Measurements from ENCODE around the gene FGF2.

Gene FGF2

GRCh38 chr4:122876456-122876855 lies 49.8 kb downstream of the FGF2 start:
- Histone ChIP-seq H3K79me2 (ENCODE audit: control insufficient read depth, low read length) (no peaks in the 10 kb centered on the region), H3F3A (ENCODE audit: control insufficient read depth, insufficient read depth) (no peaks in the 10 kb centered on the region)
- no peak for TF ChIP-seq CTCF (IDR thresholded peaks at IDR 0.05; ENCODE audit: low read depth, low read length, poor library complexity, severe bottlenecking)

GRCh38 chr4:122879001-122879400 lies 52.4 kb downstream of the FGF2 start:
- Histone ChIP-seq H3K9me3 (ENCODE audit: control insufficient read depth, insufficient read depth, low read length) (no peaks in the 10 kb centered on the region), H3K27ac (ENCODE audit: low read depth, low read length) (no peak overlapping the region), H3K4me1 (ENCODE audit: control insufficient read depth, low read length) (no peaks in the 10 kb centered on the region), H3K27me3 (ENCODE audit: control insufficient read depth, low read length) (no peaks in the 10 kb centered on the region), H3F3A (ENCODE audit: control insufficient read depth, insufficient read depth) (no peaks in the 10 kb centered on the region), H3K4me2 (ENCODE audit: low read length) (no peak overlapping the region), H3K79me2 (ENCODE audit: control insufficient read depth, low read length) (no peaks in the 10 kb centered on the region), H3K36me3 (ENCODE audit: control insufficient read depth, low read length) (no peaks in the 10 kb centered on the region), H4K20me1 (ENCODE audit: control insufficient read depth, insufficient read depth, low read depth, low read length) (no peaks in the 10 kb centered on the region), H3K4me3 (ENCODE audit: low read length) (no peak overlapping the region), H3K9me2 (replicated peaks; ENCODE audit: control insufficient read depth, low read length) (no peaks in the 10 kb centered on the region; the same call in 1 of the 2 replicates)
- TF ChIP-seq EZH2phosphoT487 (IDR thresholded peaks at IDR 0.05; ENCODE audit: borderline replicate concordance, low read length): no peak
- no peak for TF ChIP-seq CTCF (IDR thresholded peaks at IDR 0.05; ENCODE audit: low read depth, low read length, poor library complexity, severe bottlenecking)

More at GRCh38 chr4:122876456-122876855, 49.8 kb downstream of the FGF2 start:
- Histone ChIP-seq H3K4me2 (ENCODE audit: low read length) (no peak overlapping the region), H4K20me1 (ENCODE audit: control insufficient read depth, insufficient read depth, low read depth, low read length) (no peaks in the 10 kb centered on the region), H3K9me2 (replicated peaks; ENCODE audit: control insufficient read depth, low read length) (no peaks in the 10 kb centered on the region), H3K27ac (ENCODE audit: low read depth, low read length) (no peak overlapping the region), H3K36me3 (ENCODE audit: control insufficient read depth, low read length) (no peaks in the 10 kb centered on the region), H3K4me1 (ENCODE audit: control insufficient read depth, low read length) (no peaks in the 10 kb centered on the region), H3K4me3 (ENCODE audit: low read length) (no peak overlapping the region), H3K27me3 (ENCODE audit: control insufficient read depth, low read length) (no peaks in the 10 kb centered on the region), H3K9me3 (ENCODE audit: control insufficient read depth, insufficient read depth, low read length) (no peaks in the 10 kb centered on the region)

- Histone ChIP-seq H3K9me3 (ENCODE audit: control insufficient read depth, insufficient read depth, low read length) (no peaks in the 10 kb centered on the region), H3K36me3 (ENCODE audit: control insufficient read depth, low read length) (no peaks in the 10 kb centered on the region), H3K79me2 (ENCODE audit: control insufficient read depth, low read length) (no peaks in the 10 kb centered on the region), H3K27me3 (ENCODE audit: control insufficient read depth, low read length) (no peaks in the 10 kb centered on the region), H4K20me1 (ENCODE audit: control insufficient read depth, insufficient read depth, low read depth, low read length) (no peaks in the 10 kb centered on the region), H3K9me2 (replicated peaks; ENCODE audit: control insufficient read depth, low read length) (no peaks in the 10 kb centered on the region; the same call in 1 of the 2 replicates), H3F3A (ENCODE audit: control insufficient read depth, insufficient read depth) (no peaks in the 10 kb centered on the region), H3K4me1 (ENCODE audit: control insufficient read depth, low read length) (no peaks in the 10 kb centered on the region), H3K4me2 (ENCODE audit: low read length) (no peak overlapping the region), H3K4me3 (ENCODE audit: low read length) (no peak overlapping the region), H3K27ac (ENCODE audit: low read depth, low read length) (no peak overlapping the region)
- TF ChIP-seq CTCF (IDR thresholded peaks at IDR 0.05; ENCODE audit: low read depth, low read length, poor library complexity, severe bottlenecking) (no peak), EZH2phosphoT487 (IDR thresholded peaks at IDR 0.05; ENCODE audit: borderline replicate concordance, low read length) (no peak)
Observed at GRCh38 chr4:122882857-122883735, 56.5 kb downstream of the FGF2 start.

Data from DOHH2 (cell line).